B cell (primary cell): Measurements from ENCODE around the gene TSBP1. TPM values are rescaled to one million over a fixed set of nuclear protein-coding genes. Genes with fewer than 3 reads are reported as not detected.
"Not testable (repeated sequence)": the region's sequence is repeated elsewhere in the genome, so short reads cannot be mapped to it uniquely, and the experiment has no call there.

Source experiments
- ATAC-seq: fragments of 200-7000 bp; cut with Tn5 transposase; one replicate; pipeline ENCODE4 v1.10.0; 2021; ENCODE audit warnings: low read depth, mild to moderate bottlenecking, moderate number of reproducible peaks, moderate library complexity
- CTCF ChIA-PET: fragments of 350-600 bp; sonication (Branson Sonifier 250); formaldehyde crosslinking; loops from one replicate; lab custom pipeline; 2021; ENCODE audit warnings: antibody characterized with exemption, inconsistent platforms; lab: Charles Lee
- POLR2A ChIA-PET: fragments of 350-600 bp; sonication (Branson Sonifier 250); formaldehyde crosslinking; loops from one replicate; lab custom pipeline; 2021; ENCODE audit warnings: antibody characterized with exemption; lab: Charles Lee
- DNase-seq: peaks from one replicate; pipeline ENCODE4 v3.0.0; 2013
- H2AFZ ChIP-seq: 2 replicates; pipeline ENCODE4 v1.6.1; 2012; ENCODE audit warnings: mild to moderate bottlenecking, low read depth, low read length; ENCODE audit not compliant: insufficient read depth, poor library complexity, severe bottlenecking
- H3K27ac ChIP-seq, 2 donors: 1 replicate in 1 of 2; 2 replicates in 1 of 2; pipeline ENCODE4 v1.5.1; 2012 to 2013; ENCODE audit warnings: low read length in 2 of 2, mild to moderate bottlenecking in 2 of 2, moderate library complexity in 1 of 2
- H3K27me3 ChIP-seq, 4 experiments: fragments of 200-600 bp in 1 of 4; sonication (generic) in 1 of 4; replicated peaks in 1 of 4; 1 replicate in 2 of 4; 2 replicates in 2 of 4; pipeline versions ENCODE4 v1.6.1 to v1.7.0; 2013 to 2016; ENCODE audit warnings: low read length in 3 of 4, mild to moderate bottlenecking in 2 of 4, mixed read lengths in 1 of 4, moderate library complexity in 1 of 4; ENCODE audit not compliant: insufficient read depth in 4 of 4, control insufficient read depth in 3 of 4; ENCODE audit errors: control extremely low read depth in 1 of 4
- H3K36me3 ChIP-seq, 2 experiments: replicated peaks in 1 of 2; 1 replicate in 1 of 2; 2 replicates in 1 of 2; pipeline versions ENCODE4 v1.6.1 to v1.7.1; 2013; ENCODE audit warnings: low read length in 1 of 2; ENCODE audit not compliant: insufficient read depth in 2 of 2, control insufficient read depth in 1 of 2; ENCODE audit errors: control extremely low read depth in 1 of 2, extremely low read depth in 1 of 2
- H3K4me1 ChIP-seq, 2 donors: fragments of 200-600 bp in 1 of 2; sonication (generic) in 1 of 2; 1 replicate in 1 of 2; 2 replicates in 1 of 2; pipeline versions ENCODE4 v1.5.1 to v1.6.1; 2013 to 2017; ENCODE audit warnings: low read length in 2 of 2; ENCODE audit not compliant: control insufficient read depth in 2 of 2, insufficient read depth in 2 of 2
- H3K4me2 ChIP-seq: replicated peaks from 2 replicates; pipeline ENCODE3; 2012; ENCODE audit warnings: mild to moderate bottlenecking, low read depth, low read length; ENCODE audit not compliant: poor library complexity, severe bottlenecking
- H3K4me3 ChIP-seq, 5 experiments: fragments of 200-600 bp in 1 of 5; sonication (generic) in 1 of 5; 1 replicate in 3 of 5; 2 replicates in 2 of 5; pipeline versions ENCODE4 v1.5.1 to v1.7.0; 2011 to 2016; ENCODE audit warnings: low read length in 4 of 5, mild to moderate bottlenecking in 4 of 5, low read depth in 2 of 5, control low read depth in 1 of 5, moderate library complexity in 1 of 5; ENCODE audit not compliant: insufficient read depth in 1 of 5; ENCODE audit errors: control extremely low read depth in 1 of 5, extremely low read depth in 1 of 5
- H3K79me2 ChIP-seq: fragments of 200-600 bp; sonication (generic); one replicate; pipeline ENCODE4 v1.6.0; 2016; ENCODE audit warnings: low read length; ENCODE audit not compliant: control insufficient read depth, insufficient read depth
- H3K9ac ChIP-seq: fragments of 200-600 bp; sonication (generic); 2 replicates; pipeline ENCODE4 v1.6.1; 2017; ENCODE audit warnings: mild to moderate bottlenecking, low read length, moderate library complexity
- H3K9me3 ChIP-seq, 3 donors: one replicate each; pipeline versions ENCODE4 v1.6.1 to v1.7.1; 2013; ENCODE audit warnings: low read length in 2 of 3; ENCODE audit not compliant: control insufficient read depth in 2 of 3, insufficient read depth in 1 of 3; ENCODE audit errors: control extremely low read depth in 1 of 3
- H4K20me1 ChIP-seq: 2 replicates; pipeline ENCODE4 v1.6.0; 2012; ENCODE audit warnings: mild to moderate bottlenecking, low read length; ENCODE audit not compliant: insufficient read depth, control insufficient read depth, poor library complexity, severe bottlenecking
- H3K27ac Mint-ChIP-seq: one replicate; pipeline ENCODE4 v1.8.0; 2021; ENCODE audit warnings: mixed read lengths
- H3K27me3 Mint-ChIP-seq: one replicate; pipeline ENCODE4 v1.8.0; 2021; ENCODE audit warnings: mixed read lengths
- H3K4me1 Mint-ChIP-seq: one replicate; pipeline ENCODE4 v1.8.0; 2021; ENCODE audit warnings: mixed read lengths
- H3K4me3 Mint-ChIP-seq: one replicate; pipeline ENCODE4 v1.8.0; 2021; ENCODE audit warnings: mixed read lengths
- H3K9me3 Mint-ChIP-seq: one replicate; pipeline ENCODE4 v1.8.0; 2022; ENCODE audit warnings: mixed read lengths; ENCODE audit not compliant: insufficient read depth
- CTCF ChIP-seq: fragments of 200-600 bp; IDR thresholded peaks from one replicate; pipeline ENCODE4 v1.8.0; 2022; ENCODE audit warnings: antibody characterized with exemption, mild to moderate bottlenecking
- EZH2 ChIP-seq: IDR thresholded peaks from 2 replicates; pipeline ENCODE4 v1.6.1; 2012; ENCODE audit warnings: borderline replicate concordance, low read depth, mild to moderate bottlenecking, moderate library complexity, low read length; ENCODE audit not compliant: insufficient read depth, poor library complexity, severe bottlenecking
- WGBS: methylation state at CpG from one replicate; pipeline ENCODE4 v1.1.5; 2013; ENCODE audit warnings: missing lambda C conversion rate; ENCODE audit not compliant: insufficient coverage; 5-methylcytosine and 5-hydroxymethylcytosine counted together
- intact Hi-C: fragments of 100-400 bp; cut with micrococcal nuclease; formaldehyde crosslinking; loops from one replicate; pipeline ENCODE4 v1.10.0; 2022
- polyA plus RNA-seq: library from polyadenylated mRNA; depleted of rRNA; stranded (reverse); fragments of >200 nt; gene quantifications from 2 replicates; pipeline ENCODE4 v1.2.3, GENCODE V29; 2012
- total RNA-seq, 2 donors: library from RNA; stranded (reverse); fragments of 120-200 nt in 1 of 2; gene quantifications; 1 replicate in 1 of 2; 2 replicates in 1 of 2; pipeline versions ENCODE4 v1.2.3 to v1.2.4, GENCODE V29; 2013 to 2022

Gene TSBP1
- total and polyA plus RNA-seq, 2 donors (not counting 1 experiment from before 2014, with no cell fraction given) = not detected

GRCh38 chr6:32267035-32267434 is 104.7 kb downstream of the TSBP1 start:
- Histone ChIP-seq H2AFZ (no peak overlapping the region), H3K36me3 (no peaks in the 10 kb centered on the region), H3K27me3 (no peaks in the 10 kb centered on the region), H3K9me3 (peaks cover 0 to 11% (median 2%) of the 10 kb centered on the region in 3 donors), H4K20me1 (no peaks in the 10 kb centered on the region), H3K4me2 (peak overlapping the region; percentile 23), H3K4me1 (peaks cover 40 to 45% of the 10 kb centered on the region in 2 donors), H3K9ac (no peak overlapping the region), H3K4me3 (no peak overlapping the region), H3K79me2 (peaks cover 50% of the 10 kb centered on the region), H3K27ac (no peak overlapping the region)
- ChIA-PET CTCF (interaction anchor here (1.0 to 3.2 kb wide), 3 partner anchors 11 to 433 kb away, joined by 3 to 17 read pairs (median 4); no protein-coding TSS in a partner anchor), POLR2A (interaction anchor here (1.0 to 1.1 kb wide), 2 partner anchors 12 to 180 kb away, joined by 3 to 4 read pairs; no protein-coding TSS in a partner anchor)
- no peaks in the 10 kb centered on the region for H3K27me3 Mint-ChIP-seq
- H3K27ac Mint-ChIP-seq = peak overlapping the region; percentile 56
- H3K9me3 Mint-ChIP-seq = no peaks in the 10 kb centered on the region
- peak overlapping the region; percentile 67 for H3K4me3 Mint-ChIP-seq
- H3K4me1 Mint-ChIP-seq = peaks cover 44% of the 10 kb centered on the region
- ATAC-seq = no peak
- intact Hi-C loops = no loop called here
- TF ChIP-seq EZH2 (no peak), CTCF (no peak)
- peak; percentile 25 for DNase-seq

- peaks cover 69% of the 10 kb centered on the region for H3K4me1 Mint-ChIP-seq
- H3K4me2 ChIP-seq, H3K9me3 ChIP-seq, H3K36me3 ChIP-seq, H3K9me3 Mint-ChIP-seq, H3K27me3 ChIP-seq, H3K9ac ChIP-seq, H3K27me3 Mint-ChIP-seq, H4K20me1 ChIP-seq, POLR2A ChIA-PET, H2AFZ ChIP-seq, H3K4me3 ChIP-seq, H3K27ac ChIP-seq, DNase-seq, ATAC-seq: not testable (repeated sequence)
- intact Hi-C loops = loop anchor here (5.0 kb wide), 2 partner anchors 80 to 140 kb away; no protein-coding TSS in a partner anchor
- H3K27ac Mint-ChIP-seq = peak overlapping the region; percentile 74
- H3K4me3 Mint-ChIP-seq = peak overlapping the region; percentile 54
- Histone ChIP-seq H3K4me1 (peaks cover 22 to 31% of the 10 kb centered on the region in 2 donors), H3K79me2 (peaks cover 17% of the 10 kb centered on the region)
- CTCF ChIA-PET = interaction anchor here (0.9 to 3.8 kb wide), 4 partner anchors 11 to 157 kb away, joined by 4 to 38 read pairs (median 4); no protein-coding TSS in a partner anchor
- WGBS = no CpG with 5 or more reads among the region's 4 CpGs
Measured at GRCh38 chr6:32257262-32257661, 114.4 kb downstream of the TSBP1 start.
